A549 (cell line): Measurements from ENCODE around the gene VPS72. TPM values are rescaled to one million over a fixed set of nuclear protein-coding genes. Genes with fewer than 3 reads are reported as not detected.

Experiments
- polyA plus RNA-seq, 4 experiments: library from polyadenylated mRNA; depleted of rRNA in 3 of 4; stranded (reverse); fragments of >200 nt; fragmentation: RNase III in 1 of 4; extraction: RNeasy Plus Mini Kit Qiagen cat#74134 plus additional on column Dnase treatment in 1 of 4; gene quantifications; 2 replicates in 3 of 4; 3 replicates in 1 of 4; pipeline ENCODE4 v1.2.3, GENCODE V29; 2011 to 2017

Gene VPS72
- polyA plus RNA-seq, 2 of the 4 experiments (the other 2 are of a cell fraction) = 50.8 to 81.2 TPM

Other genes starting within 250 kb of the VPS72 start
- 356 and 395 TPM in 2 replicates for gene CERS2, start 215.4 kb downstream of the VPS72 start, polyA plus RNA-seq (2011; rRNA removed)
- gene CERS2, start 215.4 kb downstream of the VPS72 start, polyA plus RNA-seq (2017; fragmentation: RNase III; extraction: RNeasy Plus Mini Kit Qiagen cat#74134 plus additional on column Dnase treatment) = 183 to 196 TPM (median 196 TPM) in 3 replicates
- gene ANXA9, start 207.9 kb downstream of the VPS72 start, polyA plus RNA-seq (2011; rRNA removed) = 2.2 and 3.3 TPM in 2 replicates
- 1.5 to 2.1 TPM (median 1.7 TPM) in 3 replicates for gene ANXA9, start 207.9 kb downstream of the VPS72 start, polyA plus RNA-seq (2017; fragmentation: RNase III; extraction: RNeasy Plus Mini Kit Qiagen cat#74134 plus additional on column Dnase treatment)
- gene MINDY1, start 183.3 kb downstream of the VPS72 start, polyA plus RNA-seq (2011; rRNA removed) = 5.2 and 7.9 TPM in 2 replicates
- gene MINDY1, start 183.3 kb downstream of the VPS72 start, polyA plus RNA-seq (2017; fragmentation: RNase III; extraction: RNeasy Plus Mini Kit Qiagen cat#74134 plus additional on column Dnase treatment) = 4.0 to 4.8 TPM (median 4.8 TPM) in 3 replicates
- gene PRUNE1, start 181.7 kb downstream of the VPS72 start, polyA plus RNA-seq (2011; rRNA removed) = 27.0 and 27.5 TPM in 2 replicates
- 11.1 to 11.9 TPM (median 11.1 TPM) in 3 replicates for gene PRUNE1, start 181.7 kb downstream of the VPS72 start, polyA plus RNA-seq (2017; fragmentation: RNase III; extraction: RNeasy Plus Mini Kit Qiagen cat#74134 plus additional on column Dnase treatment)
- 0.30 and 0.38 TPM in 2 replicates for gene BNIPL, start 153.6 kb downstream of the VPS72 start, polyA plus RNA-seq (2011; rRNA removed)
- gene BNIPL, start 153.6 kb downstream of the VPS72 start, polyA plus RNA-seq (2017; fragmentation: RNase III; extraction: RNeasy Plus Mini Kit Qiagen cat#74134 plus additional on column Dnase treatment) = 0.22 to 0.51 TPM (median 0.28 TPM) in 3 replicates
- gene C1orf56, start 142.4 kb downstream of the VPS72 start, polyA plus RNA-seq (2011; rRNA removed) = 2.9 and 3.3 TPM in 2 replicates
- 5.1 to 6.8 TPM (median 6.6 TPM) in 3 replicates for gene C1orf56, start 142.4 kb downstream of the VPS72 start, polyA plus RNA-seq (2017; fragmentation: RNase III; extraction: RNeasy Plus Mini Kit Qiagen cat#74134 plus additional on column Dnase treatment)
- gene CDC42SE1, start 130.6 kb downstream of the VPS72 start, polyA plus RNA-seq (2011; rRNA removed) = 78.1 and 83.1 TPM in 2 replicates
- 50.6 to 54.7 TPM (median 52.0 TPM) in 3 replicates for gene CDC42SE1, start 130.6 kb downstream of the VPS72 start, polyA plus RNA-seq (2017; fragmentation: RNase III; extraction: RNeasy Plus Mini Kit Qiagen cat#74134 plus additional on column Dnase treatment)
- gene MLLT11, start 129.8 kb downstream of the VPS72 start, polyA plus RNA-seq (2011; rRNA removed) = 33.7 and 35.3 TPM in 2 replicates
- gene MLLT11, start 129.8 kb downstream of the VPS72 start, polyA plus RNA-seq (2017; fragmentation: RNase III; extraction: RNeasy Plus Mini Kit Qiagen cat#74134 plus additional on column Dnase treatment) = 26.0 to 28.2 TPM (median 26.5 TPM) in 3 replicates
- gene GABPB2, start 119.4 kb downstream of the VPS72 start, polyA plus RNA-seq (2011; rRNA removed) = 9.9 and 10.8 TPM in 2 replicates
- 2.4 to 3.9 TPM (median 3.3 TPM) in 3 replicates for gene GABPB2, start 119.4 kb downstream of the VPS72 start, polyA plus RNA-seq (2017; fragmentation: RNase III; extraction: RNeasy Plus Mini Kit Qiagen cat#74134 plus additional on column Dnase treatment)
- gene SEMA6C, start 43.6 kb downstream of the VPS72 start, polyA plus RNA-seq (2011; rRNA removed) = 1.3 and 1.7 TPM in 2 replicates
- 1.5 to 2.5 TPM (median 1.6 TPM) in 3 replicates for gene SEMA6C, start 43.6 kb downstream of the VPS72 start, polyA plus RNA-seq (2017; fragmentation: RNase III; extraction: RNeasy Plus Mini Kit Qiagen cat#74134 plus additional on column Dnase treatment)
- gene TNFAIP8L2, start 33.5 kb downstream of the VPS72 start, polyA plus RNA-seq (2011; rRNA removed) = not detected in 2 replicates
- gene TNFAIP8L2, start 33.5 kb downstream of the VPS72 start, polyA plus RNA-seq (2017; fragmentation: RNase III; extraction: RNeasy Plus Mini Kit Qiagen cat#74134 plus additional on column Dnase treatment) = not detected in 3 replicates
- 10.5 and 11.6 TPM in 2 replicates for gene LYSMD1, start 24.3 kb downstream of the VPS72 start, polyA plus RNA-seq (2011; rRNA removed)
- 7.0 to 7.3 TPM (median 7.3 TPM) in 3 replicates for gene LYSMD1, start 24.3 kb downstream of the VPS72 start, polyA plus RNA-seq (2017; fragmentation: RNase III; extraction: RNeasy Plus Mini Kit Qiagen cat#74134 plus additional on column Dnase treatment)
- gene SCNM1, start 24.1 kb downstream of the VPS72 start, polyA plus RNA-seq (2011; rRNA removed) = 27.9 and 29.3 TPM in 2 replicates
- gene SCNM1, start 24.1 kb downstream of the VPS72 start, polyA plus RNA-seq (2017; fragmentation: RNase III; extraction: RNeasy Plus Mini Kit Qiagen cat#74134 plus additional on column Dnase treatment) = 29.5 to 31.7 TPM (median 30.9 TPM) in 3 replicates
- gene TMOD4, start 14.2 kb downstream of the VPS72 start, polyA plus RNA-seq (2011; rRNA removed) = 0.30 TPM in 1 of 2 replicates, not detected in the other
- 0.29 to 0.49 TPM in 2 of 3 replicates, not detected in the other for gene TMOD4, start 14.2 kb downstream of the VPS72 start, polyA plus RNA-seq (2017; fragmentation: RNase III; extraction: RNeasy Plus Mini Kit Qiagen cat#74134 plus additional on column Dnase treatment)
- gene PIP5K1A, start 8.4 kb upstream of the VPS72 start, polyA plus RNA-seq (2011; rRNA removed) = 129 and 183 TPM in 2 replicates
- gene PIP5K1A, start 8.4 kb upstream of the VPS72 start, polyA plus RNA-seq (2017; fragmentation: RNase III; extraction: RNeasy Plus Mini Kit Qiagen cat#74134 plus additional on column Dnase treatment) = 46.8 to 50.0 TPM (median 49.4 TPM) in 3 replicates
- 241 and 265 TPM in 2 replicates for gene PSMD4, start 64.5 kb upstream of the VPS72 start, polyA plus RNA-seq (2011; rRNA removed)
- gene PSMD4, start 64.5 kb upstream of the VPS72 start, polyA plus RNA-seq (2017; fragmentation: RNase III; extraction: RNeasy Plus Mini Kit Qiagen cat#74134 plus additional on column Dnase treatment) = 207 to 218 TPM (median 210 TPM) in 3 replicates
- 14.0 and 14.3 TPM in 2 replicates for gene ZNF687, start 92.1 kb upstream of the VPS72 start, polyA plus RNA-seq (2011; rRNA removed)
- gene ZNF687, start 92.1 kb upstream of the VPS72 start, polyA plus RNA-seq (2017; fragmentation: RNase III; extraction: RNeasy Plus Mini Kit Qiagen cat#74134 plus additional on column Dnase treatment) = 16.3 to 18.4 TPM (median 17.5 TPM) in 3 replicates
- 34.4 and 37.7 TPM in 2 replicates for gene PI4KB, start 137.2 kb upstream of the VPS72 start, polyA plus RNA-seq (2011; rRNA removed)
- 26.3 to 27.6 TPM (median 26.8 TPM) in 3 replicates for gene PI4KB, start 137.2 kb upstream of the VPS72 start, polyA plus RNA-seq (2017; fragmentation: RNase III; extraction: RNeasy Plus Mini Kit Qiagen cat#74134 plus additional on column Dnase treatment)
- 55.9 and 70.0 TPM in 2 replicates for gene RFX5, start 157.1 kb upstream of the VPS72 start, polyA plus RNA-seq (2011; rRNA removed)
- 49.7 to 60.1 TPM (median 59.2 TPM) in 3 replicates for gene RFX5, start 157.1 kb upstream of the VPS72 start, polyA plus RNA-seq (2017; fragmentation: RNase III; extraction: RNeasy Plus Mini Kit Qiagen cat#74134 plus additional on column Dnase treatment)
- gene SELENBP1, start 182.5 kb upstream of the VPS72 start, polyA plus RNA-seq (2011; rRNA removed) = 28.6 and 35.4 TPM in 2 replicates
- gene SELENBP1, start 182.5 kb upstream of the VPS72 start, polyA plus RNA-seq (2017; fragmentation: RNase III; extraction: RNeasy Plus Mini Kit Qiagen cat#74134 plus additional on column Dnase treatment) = 9.0 to 12.8 TPM (median 12.6 TPM) in 3 replicates
- 405 and 431 TPM in 2 replicates for gene PSMB4, start 209.4 kb upstream of the VPS72 start, polyA plus RNA-seq (2011; rRNA removed)
- gene PSMB4, start 209.4 kb upstream of the VPS72 start, polyA plus RNA-seq (2017; fragmentation: RNase III; extraction: RNeasy Plus Mini Kit Qiagen cat#74134 plus additional on column Dnase treatment) = 366 to 384 TPM (median 383 TPM) in 3 replicates